Measurements from ENCODE around the gene RRN3.
A peak's percentile ranks its signal among the peaks of the same experiment; 100 is the strongest.
"Not testable (repeated sequence)": the region's sequence is repeated elsewhere in the genome, so short reads cannot be mapped to it uniquely, and the experiment has no call there.

The RRN3 gene

GRCh38 chr16:15027051-15027450 lies 67.0 kb downstream of the RRN3 start:
- H3K9me3 ChIP-seq (ENCODE audit: control insufficient read depth, low read length); H3K27me3 ChIP-seq (replicated peaks; ENCODE audit: control insufficient read depth, insufficient read depth, low read length, poor library complexity, severe bottlenecking); H3K4me3 ChIP-seq (ENCODE audit: insufficient read depth, low read depth, low read length, poor library complexity, severe bottlenecking); DNase-seq; H3K27ac ChIP-seq (ENCODE audit: insufficient read depth, low read length, poor library complexity, severe bottlenecking); H3K4me1 ChIP-seq (ENCODE audit: control insufficient read depth, insufficient read depth, low read length, poor library complexity, severe bottlenecking): not testable (repeated sequence)
- peaks cover 35% of the 10 kb centered on the region for H3K36me3 ChIP-seq (ENCODE audit: control insufficient read depth, insufficient read depth, low read length)

- H3K27ac ChIP-seq (ENCODE audit: insufficient read depth, low read length, poor library complexity, severe bottlenecking); H3K4me1 ChIP-seq (ENCODE audit: control insufficient read depth, insufficient read depth, low read length, poor library complexity, severe bottlenecking); H3K27me3 ChIP-seq (replicated peaks; ENCODE audit: control insufficient read depth, insufficient read depth, low read length, poor library complexity, severe bottlenecking); DNase-seq; H3K9me3 ChIP-seq (ENCODE audit: control insufficient read depth, low read length); H3K4me3 ChIP-seq (ENCODE audit: insufficient read depth, low read depth, low read length, poor library complexity, severe bottlenecking): not testable (repeated sequence)
- peaks cover 22% of the 10 kb centered on the region for H3K36me3 ChIP-seq (ENCODE audit: control insufficient read depth, insufficient read depth, low read length)
These were observed 68.7 kb downstream of the RRN3 start for GRCh38 chr16:15025234-15025951.

GRCh38 chr16:15024858-15025199 lies 69.2 kb downstream of the RRN3 start:
- not testable (repeated sequence) for H3K4me1 ChIP-seq (ENCODE audit: control insufficient read depth, insufficient read depth, low read length, poor library complexity, severe bottlenecking); H3K27me3 ChIP-seq (replicated peaks; ENCODE audit: control insufficient read depth, insufficient read depth, low read length, poor library complexity, severe bottlenecking); H3K9me3 ChIP-seq (ENCODE audit: control insufficient read depth, low read length); DNase-seq; H3K4me3 ChIP-seq (ENCODE audit: insufficient read depth, low read depth, low read length, poor library complexity, severe bottlenecking); H3K27ac ChIP-seq (ENCODE audit: insufficient read depth, low read length, poor library complexity, severe bottlenecking)
- peaks cover 22% of the 10 kb centered on the region for H3K36me3 ChIP-seq (ENCODE audit: control insufficient read depth, insufficient read depth, low read length)

DNA sequence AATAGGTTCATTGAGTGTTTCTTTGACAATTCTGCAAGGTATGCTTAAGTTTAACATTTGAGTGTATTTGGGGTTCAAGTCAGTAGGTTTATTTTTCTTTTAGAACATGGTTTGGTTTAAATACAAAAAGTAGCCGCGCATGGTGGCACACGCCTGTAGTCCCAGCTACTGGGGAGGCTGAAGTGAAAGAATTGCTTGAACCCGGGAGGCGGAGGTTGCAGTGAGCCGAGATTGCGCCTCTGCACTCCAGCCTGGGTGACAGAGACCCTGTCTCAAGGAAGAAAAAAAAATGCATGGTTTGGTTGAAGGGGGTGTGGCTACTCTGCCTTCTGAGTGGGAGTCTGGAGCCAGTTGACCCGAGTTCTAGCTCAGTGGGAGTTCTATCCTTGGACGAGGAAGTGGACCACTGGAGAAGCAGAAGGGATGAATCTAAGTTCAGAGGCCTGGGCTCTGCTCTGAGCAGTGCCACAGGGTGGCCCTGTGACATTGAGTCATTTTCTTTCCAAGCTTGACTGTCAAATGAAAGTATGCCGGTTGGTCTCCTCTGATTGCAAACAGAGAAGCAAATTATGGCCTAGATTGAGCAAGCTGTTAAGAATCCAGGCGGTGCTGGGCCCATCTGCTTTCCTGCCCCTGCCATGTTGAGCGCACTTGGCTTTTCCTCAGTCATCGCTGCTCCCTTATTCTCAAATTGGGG lies 70.5 kb downstream of the RRN3 start:
- H3K4me1 ChIP-seq (ENCODE audit: control insufficient read depth, insufficient read depth, low read length, poor library complexity, severe bottlenecking); H3K9me3 ChIP-seq (ENCODE audit: control insufficient read depth, low read length); H3K27ac ChIP-seq (ENCODE audit: insufficient read depth, low read length, poor library complexity, severe bottlenecking); H3K27me3 ChIP-seq (replicated peaks; ENCODE audit: control insufficient read depth, insufficient read depth, low read length, poor library complexity, severe bottlenecking); DNase-seq; H3K4me3 ChIP-seq (ENCODE audit: insufficient read depth, low read depth, low read length, poor library complexity, severe bottlenecking): not testable (repeated sequence)
- H3K36me3 ChIP-seq (ENCODE audit: control insufficient read depth, insufficient read depth, low read length) = peaks cover 31% of the 10 kb centered on the region

DNA sequence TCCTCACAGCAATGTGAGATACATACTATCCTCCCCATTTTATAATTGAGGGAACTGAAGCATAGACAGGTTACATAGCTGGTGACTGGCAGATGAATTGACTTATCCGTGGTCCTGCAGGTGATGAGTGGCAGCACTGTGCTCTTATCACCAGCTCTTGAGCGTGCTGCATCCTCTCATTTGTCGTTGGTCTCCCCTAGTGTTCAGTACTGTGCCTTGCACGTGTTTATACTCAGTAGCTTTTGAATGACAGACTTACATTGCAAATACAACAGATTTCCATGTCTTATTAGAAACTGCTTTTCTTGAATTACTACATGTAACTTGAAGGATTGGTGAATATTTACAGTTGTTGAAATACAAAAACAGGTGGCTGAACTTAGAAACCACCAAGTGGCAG lies 71.9 kb downstream of the RRN3 start:
- H3K4me1 ChIP-seq (ENCODE audit: control insufficient read depth, insufficient read depth, low read length, poor library complexity, severe bottlenecking); H3K9me3 ChIP-seq (ENCODE audit: control insufficient read depth, low read length); H3K27ac ChIP-seq (ENCODE audit: insufficient read depth, low read length, poor library complexity, severe bottlenecking); H3K4me3 ChIP-seq (ENCODE audit: insufficient read depth, low read depth, low read length, poor library complexity, severe bottlenecking); H3K27me3 ChIP-seq (replicated peaks; ENCODE audit: control insufficient read depth, insufficient read depth, low read length, poor library complexity, severe bottlenecking): not testable (repeated sequence)
- peak; percentile 32 to 56 (median 39) for DNase-seq
- H3K36me3 ChIP-seq (ENCODE audit: control insufficient read depth, insufficient read depth, low read length) = peaks cover 35% of the 10 kb centered on the region

DNA sequence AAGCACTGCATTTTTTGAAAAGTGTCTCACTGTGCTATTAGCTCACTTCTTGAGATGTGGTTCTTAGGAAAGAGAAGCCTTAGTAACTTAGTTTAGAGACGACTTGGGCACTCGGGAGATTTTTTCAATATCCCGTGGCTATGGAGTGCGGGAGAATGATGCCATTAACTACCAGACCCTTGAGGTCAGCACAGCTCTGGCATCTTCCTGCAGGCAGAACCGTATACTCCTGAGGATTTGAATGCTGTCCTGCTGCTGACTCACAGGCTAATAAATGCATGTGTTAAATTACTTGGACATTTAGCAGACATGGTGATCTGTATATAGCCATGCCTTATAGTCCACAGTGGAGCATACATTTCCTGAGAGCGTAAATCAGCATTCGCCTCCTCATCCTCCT lies 72.6 kb downstream of the RRN3 start:
- H3K27me3 ChIP-seq (replicated peaks; ENCODE audit: control insufficient read depth, insufficient read depth, low read length, poor library complexity, severe bottlenecking); DNase-seq; H3K4me1 ChIP-seq (ENCODE audit: control insufficient read depth, insufficient read depth, low read length, poor library complexity, severe bottlenecking); H3K4me3 ChIP-seq (ENCODE audit: insufficient read depth, low read depth, low read length, poor library complexity, severe bottlenecking); H3K9me3 ChIP-seq (ENCODE audit: control insufficient read depth, low read length); H3K27ac ChIP-seq (ENCODE audit: insufficient read depth, low read length, poor library complexity, severe bottlenecking): not testable (repeated sequence)
- H3K36me3 ChIP-seq (ENCODE audit: control insufficient read depth, insufficient read depth, low read length) = peaks cover 37% of the 10 kb centered on the region

GRCh38 chr16:15016951-15017580 lies 77.0 kb downstream of the RRN3 start:
- peaks cover 20% of the 10 kb centered on the region for H3K36me3 ChIP-seq (ENCODE audit: control insufficient read depth, insufficient read depth, low read length)
- H3K4me3 ChIP-seq (ENCODE audit: insufficient read depth, low read depth, low read length, poor library complexity, severe bottlenecking); H3K27me3 ChIP-seq (replicated peaks; ENCODE audit: control insufficient read depth, insufficient read depth, low read length, poor library complexity, severe bottlenecking); H3K27ac ChIP-seq (ENCODE audit: insufficient read depth, low read length, poor library complexity, severe bottlenecking); H3K9me3 ChIP-seq (ENCODE audit: control insufficient read depth, low read length); DNase-seq; H3K4me1 ChIP-seq (ENCODE audit: control insufficient read depth, insufficient read depth, low read length, poor library complexity, severe bottlenecking): not testable (repeated sequence)

DNA sequence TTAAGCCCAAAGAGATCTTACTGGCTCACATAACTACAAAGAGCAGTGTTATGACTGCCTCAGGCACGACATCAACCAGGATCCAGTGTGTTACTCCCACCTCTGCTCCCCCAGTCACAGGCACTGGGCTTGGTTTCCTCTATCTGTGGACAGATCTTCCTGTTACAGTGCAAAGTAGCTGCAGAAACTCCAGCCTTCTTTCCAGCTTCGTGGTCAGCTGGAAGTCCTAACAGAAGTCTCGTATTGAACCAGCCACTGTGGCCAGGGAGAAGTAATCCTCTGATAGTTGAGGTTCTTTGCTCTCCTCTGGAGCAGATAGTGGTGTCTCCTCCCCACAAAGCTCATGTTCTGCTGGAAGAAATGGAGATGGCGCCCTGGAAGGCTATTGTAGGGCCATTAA lies 77.7 kb downstream of the RRN3 start:
- not testable (repeated sequence) for H3K27ac ChIP-seq (ENCODE audit: insufficient read depth, low read length, poor library complexity, severe bottlenecking); H3K4me1 ChIP-seq (ENCODE audit: control insufficient read depth, insufficient read depth, low read length, poor library complexity, severe bottlenecking); H3K4me3 ChIP-seq (ENCODE audit: insufficient read depth, low read depth, low read length, poor library complexity, severe bottlenecking); DNase-seq; H3K27me3 ChIP-seq (replicated peaks; ENCODE audit: control insufficient read depth, insufficient read depth, low read length, poor library complexity, severe bottlenecking); H3K9me3 ChIP-seq (ENCODE audit: control insufficient read depth, low read length)
- peaks cover 21% of the 10 kb centered on the region for H3K36me3 ChIP-seq (ENCODE audit: control insufficient read depth, insufficient read depth, low read length)

DNA sequence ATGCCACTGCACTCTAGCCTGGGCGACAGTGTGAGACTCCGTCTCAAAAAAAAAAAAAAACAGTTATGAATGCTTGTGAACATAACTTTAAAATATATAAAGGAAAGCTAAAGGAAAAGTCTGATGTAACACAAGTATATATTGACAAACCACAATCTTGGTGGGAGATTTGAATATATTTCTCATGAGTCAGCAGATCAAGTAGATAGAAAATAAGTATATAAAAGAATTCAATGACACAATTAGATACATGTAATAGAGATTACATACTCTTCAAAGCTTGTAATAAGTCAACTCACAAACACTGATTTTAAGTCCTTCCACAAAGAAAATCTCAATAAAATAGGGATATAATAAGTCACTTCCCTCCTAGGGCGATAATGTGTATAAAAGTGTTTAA lies 78.4 kb downstream of the RRN3 start:
- H3K27me3 ChIP-seq (replicated peaks; ENCODE audit: control insufficient read depth, insufficient read depth, low read length, poor library complexity, severe bottlenecking); H3K27ac ChIP-seq (ENCODE audit: insufficient read depth, low read length, poor library complexity, severe bottlenecking); H3K4me1 ChIP-seq (ENCODE audit: control insufficient read depth, insufficient read depth, low read length, poor library complexity, severe bottlenecking); DNase-seq; H3K4me3 ChIP-seq (ENCODE audit: insufficient read depth, low read depth, low read length, poor library complexity, severe bottlenecking); H3K9me3 ChIP-seq (ENCODE audit: control insufficient read depth, low read length): not testable (repeated sequence)
- peaks cover 27% of the 10 kb centered on the region for H3K36me3 ChIP-seq (ENCODE audit: control insufficient read depth, insufficient read depth, low read length)

GRCh38 chr16:15012941-15013340 lies 81.1 kb downstream of the RRN3 start:
- H3K4me1 ChIP-seq (ENCODE audit: control insufficient read depth, insufficient read depth, low read length, poor library complexity, severe bottlenecking); H3K4me3 ChIP-seq (ENCODE audit: insufficient read depth, low read depth, low read length, poor library complexity, severe bottlenecking): not testable (repeated sequence)

More at GRCh38 chr16:15012941-15013340, 81.1 kb downstream of the RRN3 start:
- H3K36me3 ChIP-seq (ENCODE audit: control insufficient read depth, insufficient read depth, low read length) = peaks cover 19% of the 10 kb centered on the region
- H3K27ac ChIP-seq (ENCODE audit: insufficient read depth, low read length, poor library complexity, severe bottlenecking); H3K27me3 ChIP-seq (replicated peaks; ENCODE audit: control insufficient read depth, insufficient read depth, low read length, poor library complexity, severe bottlenecking); DNase-seq; H3K9me3 ChIP-seq (ENCODE audit: control insufficient read depth, low read length): not testable (repeated sequence)

Measured in effector memory CD4-positive, alpha-beta T cell (primary cell).